IMR-90 (cell line): Measurements from ENCODE around the gene TMUB1. TPM values are rescaled to one million over a fixed set of nuclear protein-coding genes. Genes with fewer than 3 reads are reported as not detected.

Experiments
- ATAC-seq: fragments of 200-7000 bp; cut with Tn5 transposase; 2 replicates; pipeline ENCODE4 v1.9.1; 2020; ENCODE audit warnings: low read depth, mild to moderate bottlenecking, moderate library complexity
- BruUV-seq: library from RNA; stranded (reverse); fragments of 400-500 nt; replicated peaks from 2 replicates; lab custom pipeline; 2021; lab: Mats Ljungman, UMichigan
- CTCF ChIA-PET: fragments of 300-600 bp; formaldehyde crosslinking; extraction: SDS; loops from one replicate; lab custom pipeline; 2021; ENCODE audit warnings: antibody characterized with exemption; lab: Yijun Ruan, JAX
- POLR2A ChIA-PET: fragments of 300-600 bp; sonication (Branson Sonifier 250); formaldehyde crosslinking; loops from one replicate; lab custom pipeline; 2022; ENCODE audit warnings: antibody characterized with exemption; ENCODE audit not compliant: unreplicated experiment; lab: Charles Lee
- DNase-seq: peaks from one replicate; pipeline ENCODE4 v3.0.0; 2013
- H2AFZ ChIP-seq: replicated peaks from 2 replicates; pipeline ENCODE3; 2013; ENCODE audit warnings: low read length, mild to moderate bottlenecking; ENCODE audit not compliant: poor library complexity
- H2AK5ac ChIP-seq: 2 replicates; pipeline ENCODE4 v1.6.1; 2013; ENCODE audit warnings: low read depth, low read length, inconsistent platforms
- H2AK9ac ChIP-seq: replicated peaks from 2 replicates; pipeline ENCODE3; 2013; ENCODE audit warnings: mild to moderate bottlenecking, low read depth, low read length, moderate library complexity; ENCODE audit not compliant: poor library complexity
- H2BK120ac ChIP-seq: 2 replicates; pipeline ENCODE4 v1.6.1; 2013; ENCODE audit warnings: low read depth, low read length, inconsistent platforms
- H2BK15ac ChIP-seq: 3 replicates; pipeline ENCODE4 v1.6.1; 2013; ENCODE audit warnings: low read depth, low read length, inconsistent platforms
- H2BK20ac ChIP-seq: 2 replicates; pipeline ENCODE4 v1.6.1; 2013; ENCODE audit warnings: low read depth, mild to moderate bottlenecking, inconsistent platforms, low read length, moderate library complexity
- H2BK5ac ChIP-seq: 2 replicates; pipeline ENCODE4 v1.6.1; 2013; ENCODE audit warnings: mild to moderate bottlenecking, low read depth, low read length, inconsistent platforms; ENCODE audit not compliant: poor library complexity, severe bottlenecking
- H3K14ac ChIP-seq: replicated peaks from 2 replicates; pipeline ENCODE4 v1.6.1; 2013; ENCODE audit warnings: low read depth, low read length, inconsistent platforms
- H3K18ac ChIP-seq: 2 replicates; pipeline ENCODE4 v1.6.1; 2013; ENCODE audit warnings: low read depth, low read length, control low read depth
- H3K23ac ChIP-seq: 2 replicates; pipeline ENCODE4 v1.6.1; 2013; ENCODE audit warnings: low read depth, low read length, inconsistent platforms
- H3K27ac ChIP-seq: 2 replicates; pipeline ENCODE4 v1.5.1; 2013; ENCODE audit warnings: mild to moderate bottlenecking, control low read depth, low read length; ENCODE audit not compliant: insufficient read depth
- H3K27me3 ChIP-seq: 2 replicates; pipeline ENCODE4 v1.6.1; 2013; ENCODE audit warnings: low read length; ENCODE audit not compliant: control insufficient read depth, insufficient read depth
- H3K36me3 ChIP-seq: 2 replicates; pipeline ENCODE4 v1.6.1; 2013; ENCODE audit warnings: low read length, mixed read lengths; ENCODE audit not compliant: control insufficient read depth, insufficient read depth
- H3K4ac ChIP-seq: 2 replicates; pipeline ENCODE4 v1.6.1; 2013; ENCODE audit warnings: low read depth, low read length, inconsistent platforms
- H3K4me1 ChIP-seq: 2 replicates; pipeline ENCODE4 v1.6.1; 2013; ENCODE audit warnings: low read length, mixed read lengths; ENCODE audit not compliant: control insufficient read depth, insufficient read depth
- H3K4me2 ChIP-seq: 2 replicates; pipeline ENCODE4 v1.6.1; 2013; ENCODE audit warnings: low read depth, mild to moderate bottlenecking, control low read depth, low read length, moderate library complexity
- H3K4me3 ChIP-seq: 2 replicates; pipeline ENCODE4 v1.5.1; 2013; ENCODE audit warnings: low read depth, mild to moderate bottlenecking, control low read depth, low read length, moderate library complexity; ENCODE audit not compliant: insufficient read depth
- H3K56ac ChIP-seq: 2 replicates; pipeline ENCODE4 v1.6.1; 2013; ENCODE audit warnings: low read length, inconsistent platforms; ENCODE audit not compliant: insufficient read depth; ENCODE audit errors: extremely low read depth
- H3K79me1 ChIP-seq, 2 experiments: 2 replicates each; pipeline ENCODE4 v1.6.1; 2013; ENCODE audit warnings: low read length in 2 of 2, inconsistent platforms in 1 of 2, low read depth in 1 of 2
- H3K9ac ChIP-seq: 2 replicates; pipeline ENCODE4 v1.6.1; 2013; ENCODE audit warnings: low read depth, low read length, control low read depth
- H3K9me1 ChIP-seq: 2 replicates; pipeline ENCODE4 v1.6.1; 2013; ENCODE audit warnings: low read length, inconsistent platforms; ENCODE audit not compliant: insufficient read depth
- H3K9me3 ChIP-seq: 2 replicates; pipeline ENCODE4 v1.6.1; 2013; ENCODE audit warnings: low read length; ENCODE audit not compliant: control insufficient read depth, insufficient read depth
- H4K20me1 ChIP-seq: 2 replicates; pipeline ENCODE4 v1.6.1; 2013; ENCODE audit warnings: low read length, inconsistent platforms; ENCODE audit not compliant: insufficient read depth
- H4K5ac ChIP-seq: 2 replicates; pipeline ENCODE4 v1.6.1; 2013; ENCODE audit warnings: mild to moderate bottlenecking, low read depth, low read length, control low read depth
- H4K8ac ChIP-seq, 2 experiments: 2 replicates each; pipeline ENCODE4 v1.6.1; 2013; ENCODE audit warnings: low read depth in 2 of 2, low read length in 2 of 2, control low read depth in 1 of 2, inconsistent platforms in 1 of 2
- H4K91ac ChIP-seq: 2 replicates; pipeline ENCODE4 v1.6.1; 2013; ENCODE audit warnings: low read depth, low read length, inconsistent platforms; ENCODE audit not compliant: insufficient read depth
- BHLHE40 ChIP-seq: fragments of 150-350 bp; IDR thresholded peaks from 2 replicates; pipeline ENCODE4 v1.6.1; 2016; ENCODE audit warnings: mild to moderate bottlenecking, low read depth, low read length
- RAD21 ChIP-seq: IDR thresholded peaks from 2 replicates; pipeline ENCODE4 v1.6.1; 2012; ENCODE audit warnings: low read length, improper control_type of control experiment
- WGBS, 2 experiments: methylation state at CpG; one replicate each; pipeline versions ENCODE4 v1.1.5 to v1.1.7; 2013; ENCODE audit warnings: missing lambda C conversion rate in 2 of 2; ENCODE audit not compliant: insufficient read length in 1 of 2; ENCODE audit errors: extremely low coverage in 2 of 2; 5-methylcytosine and 5-hydroxymethylcytosine counted together
- dilution Hi-C: fragments of 300-500 bp; cut with HindIII; formaldehyde crosslinking; loops from one replicate; pipeline ENCODE4 v1.14.3; 2018; ENCODE audit warnings: low sequenced_read_pairs; ENCODE audit not compliant: unreplicated experiment
- in situ Hi-C: fragments of 300-500 bp; cut with MboI; formaldehyde crosslinking; loops from 3 replicates; pipeline ENCODE4 v1.14.3; 2019; ENCODE audit warnings: low sequenced_read_pairs, inconsistent platforms, mixed read lengths
- intact Hi-C: fragments of 100-400 bp; cut with micrococcal nuclease; formaldehyde crosslinking; loops from 2 replicates; pipeline ENCODE4 v1.10.0; 2022
- polyA plus RNA-seq, 3 experiments: library from polyadenylated mRNA; depleted of rRNA; stranded (reverse); fragments of >200 nt; gene quantifications; 2 replicates each; pipeline ENCODE4 v1.2.3, GENCODE V29; 2012; ENCODE audit warnings: low replicate concordance in 1 of 3
- total RNA-seq: library from RNA; depleted of rRNA; stranded (reverse); fragments of >200 nt; gene quantifications from 2 replicates; pipeline ENCODE4 v1.2.3, GENCODE V29; 2012
- TF ChIP-seq, protein P1 (sequence below): conservative IDR thresholded peaks from 2 replicates; pipeline ENCODE4 v1.5.1; 2012; ENCODE audit warnings: mild to moderate bottlenecking, low read depth, low read length, improper control_type of control experiment

The TMUB1 gene
- total and polyA plus RNA-seq, 2 of the 4 experiments (the other 2 are of a cell fraction) = 6.8 to 29.8 TPM

DNA sequence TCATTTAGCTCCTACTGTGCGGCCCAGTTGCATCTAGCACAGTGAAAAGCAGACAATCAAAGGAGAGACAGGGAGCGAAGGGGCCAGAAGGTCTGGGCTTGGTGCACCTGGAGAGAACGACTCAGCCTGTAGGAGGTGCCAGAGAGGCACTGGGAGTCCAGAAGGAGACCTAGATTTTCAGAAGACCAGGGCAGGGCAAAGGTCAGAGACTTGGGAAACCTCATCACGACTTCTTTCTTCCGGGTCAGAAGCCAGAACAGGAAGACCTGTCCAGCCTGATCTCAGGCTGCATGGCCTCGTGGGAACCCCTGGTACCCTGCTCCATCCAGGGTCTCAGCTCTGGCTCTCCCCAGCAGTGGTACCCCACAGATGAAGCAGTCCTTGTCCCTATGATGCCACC is 8.1 kb upstream of the TMUB1 start:
- Histone ChIP-seq H3K9me1 (peaks cover 15% of the 10 kb centered on the region), H4K20me1 (peaks cover 89% of the 10 kb centered on the region), H3K79me1 (peaks cover 4 to 79% of the 10 kb centered on the region in 2 experiments; a peak in 2 of 4 replicates), H3K18ac (no peak overlapping the region), H4K5ac (no peak overlapping the region), H3K4ac (no peak overlapping the region), H2BK5ac (no peak overlapping the region), H2AK9ac (peak overlapping the region; percentile 44), H3K36me3 (peaks cover 11% of the 10 kb centered on the region; the same call in 1 of the 2 replicates), H2AK5ac (no peak overlapping the region), H4K91ac (no peak overlapping the region), H4K8ac (no peak overlapping the region), H3K9ac (no peak overlapping the region), H3K9me3 (no peaks in the 10 kb centered on the region), H2BK120ac (no peak overlapping the region), H3K23ac (no peak overlapping the region), H3K4me3 (no peak overlapping the region), H3K4me1 (peaks cover 24% of the 10 kb centered on the region), H3K14ac (no peak overlapping the region), H3K4me2 (no peak overlapping the region), H3K56ac (no peak overlapping the region), H2BK15ac (no peak overlapping the region), H3K27ac (no peak overlapping the region), H2AFZ (no peak overlapping the region), H3K27me3 (no peaks in the 10 kb centered on the region), H2BK20ac (no peak overlapping the region)
- DNase-seq (no peak), ATAC-seq (no peak)
- ChIA-PET POLR2A (no interaction called here), CTCF (interaction anchor here (1.3 to 1.9 kb wide), 2 partner anchors 12 to 17 kb away, joined by 4 to 5 read pairs; no protein-coding TSS in a partner anchor)
- intact Hi-C loops (no loop called here), in situ Hi-C loops (no loop called here), dilution Hi-C loops (no loop called here)
- BruUV-seq = no TSS peak
- TF ChIP-seq RAD21 = peak; percentile 38; the same call in 1 of the 2 replicates
- no peak for TF ChIP-seq BHLHE40
- TF ChIP-seq, protein P1, sequence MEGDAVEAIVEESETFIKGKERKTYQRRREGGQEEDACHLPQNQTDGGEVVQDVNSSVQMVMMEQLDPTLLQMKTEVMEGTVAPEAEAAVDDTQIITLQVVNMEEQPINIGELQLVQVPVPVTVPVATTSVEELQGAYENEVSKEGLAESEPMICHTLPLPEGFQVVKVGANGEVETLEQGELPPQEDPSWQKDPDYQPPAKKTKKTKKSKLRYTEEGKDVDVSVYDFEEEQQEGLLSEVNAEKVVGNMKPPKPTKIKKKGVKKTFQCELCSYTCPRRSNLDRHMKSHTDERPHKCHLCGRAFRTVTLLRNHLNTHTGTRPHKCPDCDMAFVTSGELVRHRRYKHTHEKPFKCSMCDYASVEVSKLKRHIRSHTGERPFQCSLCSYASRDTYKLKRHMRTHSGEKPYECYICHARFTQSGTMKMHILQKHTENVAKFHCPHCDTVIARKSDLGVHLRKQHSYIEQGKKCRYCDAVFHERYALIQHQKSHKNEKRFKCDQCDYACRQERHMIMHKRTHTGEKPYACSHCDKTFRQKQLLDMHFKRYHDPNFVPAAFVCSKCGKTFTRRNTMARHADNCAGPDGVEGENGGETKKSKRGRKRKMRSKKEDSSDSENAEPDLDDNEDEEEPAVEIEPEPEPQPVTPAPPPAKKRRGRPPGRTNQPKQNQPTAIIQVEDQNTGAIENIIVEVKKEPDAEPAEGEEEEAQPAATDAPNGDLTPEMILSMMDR = peak; percentile 43
- 72% methylated on average over 2 of the region's 6 CpGs; no CpG with 5 or more reads in 1 of the 2 experiments for WGBS, 2 experiments
